SK-N-SH treated with all-trans-retinoic acid at 6 μM for 48 hours (cell line): ENCODE measurements around the gene NRXN3.

Experiments
- PATZ1 ChIP-seq: fragments of 250-450 bp; sonication (Bioruptor Pico); IDR thresholded peaks from 2 replicates; pipeline ENCODE4 v1.8.0; 2020; ENCODE audit warnings: mild to moderate bottlenecking, moderate library complexity, borderline replicate concordance
- TCF4 ChIP-seq: fragments of 250-450 bp; sonication (Bioruptor Pico); IDR thresholded peaks from 2 replicates; pipeline ENCODE4 v1.8.0; 2021; ENCODE audit warnings: mild to moderate bottlenecking, moderate library complexity, borderline replicate concordance
- TOX ChIP-seq: fragments of 250-450 bp; sonication (Bioruptor Pico); IDR thresholded peaks from 2 replicates; pipeline ENCODE4 v1.8.0; 2021; ENCODE audit warnings: mild to moderate bottlenecking, moderate library complexity, borderline replicate concordance

GRCh38 chr14:79567306-79567705 is 1397.1 kb downstream of the NRXN3 start:
- no peak for TF ChIP-seq PATZ1 (CRISPR knock-in tag)
- no peak for TF ChIP-seq TOX (CRISPR knock-in tag)
- TF ChIP-seq TCF4 (CRISPR knock-in tag) = no peak
